HG02571 (cell line): ENCODE measurements around the gene TMEM38A.
"Not testable (repeated sequence)": the region's sequence is repeated elsewhere in the genome, so short reads cannot be mapped to it uniquely, and the experiment has no call there.

Experiments
- ATAC-seq: cut with Tn5 transposase; IDR thresholded peaks from one replicate; pipeline ENCODE4 v1.9.1; 2021; ENCODE audit warnings: mild to moderate bottlenecking, moderate library complexity; ENCODE audit not compliant: unreplicated experiment

Gene TMEM38A

GRCh38 chr19:16631465-16631864 is 29.5 kb upstream of the TMEM38A start:
- ATAC-seq = no peak

DNA sequence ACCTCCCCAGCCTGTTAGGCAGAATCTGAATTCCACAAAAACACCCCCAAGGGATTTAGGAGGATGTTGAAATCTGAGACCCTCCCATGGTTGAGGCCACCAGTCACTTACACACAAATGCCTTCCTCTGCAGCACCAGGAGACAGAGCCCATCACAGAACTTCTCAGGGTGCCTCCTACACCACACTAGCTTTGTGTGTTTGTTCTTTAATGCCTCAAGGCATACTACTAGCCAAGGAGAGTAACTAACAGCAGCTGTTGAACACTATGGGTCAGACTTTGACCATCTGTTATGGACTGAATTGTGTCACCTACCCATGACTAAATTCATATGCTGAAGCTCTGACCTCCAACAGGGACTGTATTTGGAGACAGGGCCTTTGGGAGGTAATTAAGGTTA is 23.4 kb upstream of the TMEM38A start:
- ATAC-seq = no peak

DNA sequence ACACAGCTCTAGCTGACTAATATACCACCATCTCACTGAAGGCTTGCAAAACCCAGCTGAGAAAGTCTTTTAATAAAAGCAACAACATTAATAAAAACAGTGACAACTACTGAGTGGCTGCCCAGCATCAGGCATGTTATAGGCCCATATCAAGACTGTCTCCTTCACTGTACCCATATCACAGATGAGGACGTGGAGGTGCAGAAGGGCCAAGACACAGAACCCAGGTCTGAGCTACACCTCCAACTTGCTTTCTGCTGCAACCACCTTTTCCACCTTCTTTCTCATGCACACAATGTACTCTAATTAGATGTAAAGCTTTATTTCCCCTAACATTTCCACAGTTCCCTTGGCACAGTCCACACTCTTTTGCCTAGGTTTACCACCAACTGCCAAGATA is 22.3 kb upstream of the TMEM38A start:
- no peak for ATAC-seq

GRCh38 chr19:16640951-16641350 is 20.0 kb upstream of the TMEM38A start:
- no peak for ATAC-seq

- no peak for ATAC-seq
Measured at GRCh38 chr19:16641695-16642094, 19.2 kb upstream of the TMEM38A start.

- no peak for ATAC-seq
Measured at GRCh38 chr19:16645140-16645539, 15.8 kb upstream of the TMEM38A start.

DNA sequence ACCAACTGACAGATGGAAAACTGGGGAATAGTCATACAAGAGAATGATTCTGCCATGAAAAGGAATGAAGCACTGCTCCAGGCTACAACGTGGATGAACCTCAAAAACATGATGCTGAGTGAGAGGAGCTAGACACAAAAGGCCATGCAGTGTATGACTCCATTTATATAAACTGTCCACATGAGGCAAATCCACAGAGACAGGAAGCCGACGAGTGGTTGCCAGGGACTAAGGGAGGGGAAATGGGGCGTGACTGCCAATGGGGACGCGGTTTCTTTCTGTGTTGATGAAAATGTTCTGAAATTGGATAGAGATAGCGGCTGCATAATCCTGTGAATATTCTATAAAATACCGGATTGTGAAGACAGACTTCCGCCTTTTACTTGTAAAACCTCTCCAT is 11.2 kb upstream of the TMEM38A start:
- ATAC-seq = no peak

GRCh38 chr19:16650821-16651220 is 10.1 kb upstream of the TMEM38A start:
- no peak for ATAC-seq

DNA sequence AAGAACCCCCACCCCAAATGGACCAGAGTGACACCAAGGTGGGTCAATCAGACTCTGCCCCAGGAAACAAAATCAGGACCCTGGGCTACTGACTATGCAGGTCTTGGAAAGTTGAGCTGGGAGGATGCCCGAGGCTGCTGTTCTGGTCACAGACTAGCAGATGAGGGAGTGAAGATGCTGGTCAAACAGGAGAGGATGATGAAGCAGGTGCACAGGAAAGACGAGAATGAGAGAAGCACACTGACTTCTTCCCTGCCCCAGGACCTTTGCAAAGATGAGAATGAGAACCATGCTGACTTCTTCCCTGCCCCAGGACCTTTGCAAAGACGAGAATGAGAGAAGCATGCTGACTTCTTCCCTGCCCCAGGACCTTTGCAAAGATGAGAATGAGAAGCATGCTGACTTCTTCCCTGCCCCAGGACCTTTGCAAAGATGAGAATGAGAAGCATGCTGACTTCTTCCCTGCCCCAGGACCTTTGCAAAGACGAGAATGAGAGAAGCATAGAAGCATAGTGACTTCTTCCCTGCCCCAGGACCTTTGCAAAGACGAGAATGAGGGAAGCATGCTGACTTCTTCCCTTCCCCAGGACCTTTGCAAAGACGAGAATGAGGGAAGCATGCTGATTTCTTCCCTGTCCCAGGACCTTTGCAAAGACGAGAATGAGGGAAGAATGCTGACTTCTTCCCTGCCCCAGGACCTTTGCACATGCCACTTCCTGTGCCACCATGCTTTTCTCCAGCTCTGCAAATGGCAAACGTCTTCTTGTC is 9.3 kb upstream of the TMEM38A start:
- not testable (repeated sequence) for ATAC-seq

- no peak for ATAC-seq
Measured at GRCh38 chr19:16652854-16653253, 8.1 kb upstream of the TMEM38A start.

DNA sequence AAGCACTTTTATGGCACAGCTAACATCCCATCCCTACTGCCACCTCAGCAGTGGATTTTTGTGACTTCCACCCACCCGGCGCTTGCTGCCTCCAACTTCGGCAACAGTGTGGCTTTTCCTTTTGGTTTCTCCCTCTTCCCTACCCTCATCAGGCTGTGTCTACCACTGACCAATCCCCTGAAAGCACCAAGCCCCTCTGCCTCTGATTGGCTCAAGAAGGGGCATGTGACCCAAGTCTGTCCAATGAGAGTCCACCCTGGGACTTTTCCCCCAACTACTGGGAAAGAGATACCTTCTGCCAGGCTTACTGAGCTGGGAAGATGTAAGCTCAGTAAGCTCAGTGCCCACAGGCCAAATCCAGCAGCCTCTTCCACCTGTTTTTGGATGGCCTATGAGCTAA is 6.8 kb upstream of the TMEM38A start:
- no peak for ATAC-seq

DNA sequence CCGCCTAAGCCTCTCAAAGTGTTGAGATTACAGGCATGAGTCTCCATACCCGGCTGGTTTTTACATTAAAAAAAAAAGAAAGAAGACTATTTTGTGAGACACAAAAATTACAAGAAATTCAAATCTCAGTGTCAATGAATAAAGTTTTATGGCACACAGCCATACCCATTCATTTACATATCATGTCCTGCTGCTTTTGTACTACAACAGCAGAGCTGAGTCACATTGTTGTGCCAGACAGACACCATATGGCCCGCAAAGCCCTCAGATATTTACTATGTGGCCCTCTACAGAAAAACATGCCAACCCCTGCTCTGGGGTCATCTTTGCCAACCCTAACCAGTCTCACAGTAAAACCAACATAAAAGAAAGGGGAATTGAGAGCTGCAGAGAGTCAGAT is 6.3 kb upstream of the TMEM38A start:
- no peak for ATAC-seq

- ATAC-seq = no peak
Measured at GRCh38 chr19:16655727-16656126, 5.2 kb upstream of the TMEM38A start.

GRCh38 chr19:16657384-16657783 is 3.6 kb upstream of the TMEM38A start:
- no peak for ATAC-seq

DNA sequence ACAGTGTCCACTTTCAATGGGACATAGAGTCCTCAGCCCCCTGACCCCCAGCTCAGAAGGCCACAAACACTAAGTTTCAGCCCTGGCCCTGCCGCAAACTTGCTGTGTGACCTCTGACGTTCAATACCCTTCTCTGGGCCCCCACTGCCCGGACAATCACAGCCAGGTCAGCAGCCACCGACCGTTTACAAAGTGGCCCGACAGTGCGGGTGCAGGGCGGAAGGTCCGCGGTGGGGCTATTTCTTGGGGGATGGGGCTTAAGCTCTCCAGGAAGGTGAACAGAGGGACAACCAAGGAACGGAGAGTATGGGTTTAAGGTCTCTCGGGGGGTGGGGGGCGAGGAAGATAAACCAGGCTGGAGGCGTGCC is 1.5 kb upstream of the TMEM38A start:
- no peak for ATAC-seq

DNA sequence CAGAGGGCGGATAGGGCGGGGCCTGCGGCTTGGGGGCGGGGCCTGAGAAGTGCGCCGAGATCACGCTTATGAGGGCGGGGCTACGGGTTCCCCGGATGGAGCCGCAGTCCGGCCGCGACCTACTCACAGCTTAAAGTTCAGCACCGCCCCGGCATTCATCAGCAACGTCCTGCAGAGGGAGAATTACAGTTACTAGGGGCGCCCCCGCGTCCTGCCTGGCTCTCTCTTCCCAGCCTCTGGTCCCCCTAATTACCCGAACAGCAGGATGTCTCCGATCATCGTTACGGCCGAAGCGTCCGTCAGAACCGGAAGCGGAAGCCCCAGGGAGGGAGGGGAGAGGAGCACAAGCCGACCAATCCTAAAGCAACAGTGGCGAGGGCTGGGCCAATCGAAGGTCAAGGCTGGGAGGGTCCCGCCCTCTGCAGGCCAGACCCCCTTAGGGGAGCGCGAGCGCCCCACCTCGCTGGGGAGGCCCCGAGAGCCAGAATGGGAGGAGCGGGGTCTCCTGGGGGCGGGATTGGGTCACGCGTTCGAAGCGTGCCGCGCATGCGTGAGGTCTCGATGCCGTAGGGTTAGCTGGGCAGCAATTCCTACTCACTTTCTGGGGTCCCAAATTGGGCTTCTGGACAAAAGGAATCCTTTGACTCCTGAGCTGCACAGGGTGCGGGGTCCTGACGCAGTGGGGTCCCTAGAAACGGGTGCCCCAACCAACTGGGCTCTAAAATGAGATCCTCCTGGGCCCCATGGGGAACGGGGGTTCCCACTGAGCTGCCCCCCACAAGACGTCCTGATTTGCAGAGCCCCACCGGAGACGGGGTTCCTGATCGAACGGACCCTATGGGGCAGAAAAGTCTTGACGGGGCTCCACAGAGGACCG is 869 bp upstream of the TMEM38A start, which contains the start of gene SMIM7:
SMIM7 (minus strand) TSS at position 313 of the 877 bp plus-strand sequence; CDS start at position 279, 34 bp downstream.
- peak; percentile 85 for ATAC-seq

DNA sequence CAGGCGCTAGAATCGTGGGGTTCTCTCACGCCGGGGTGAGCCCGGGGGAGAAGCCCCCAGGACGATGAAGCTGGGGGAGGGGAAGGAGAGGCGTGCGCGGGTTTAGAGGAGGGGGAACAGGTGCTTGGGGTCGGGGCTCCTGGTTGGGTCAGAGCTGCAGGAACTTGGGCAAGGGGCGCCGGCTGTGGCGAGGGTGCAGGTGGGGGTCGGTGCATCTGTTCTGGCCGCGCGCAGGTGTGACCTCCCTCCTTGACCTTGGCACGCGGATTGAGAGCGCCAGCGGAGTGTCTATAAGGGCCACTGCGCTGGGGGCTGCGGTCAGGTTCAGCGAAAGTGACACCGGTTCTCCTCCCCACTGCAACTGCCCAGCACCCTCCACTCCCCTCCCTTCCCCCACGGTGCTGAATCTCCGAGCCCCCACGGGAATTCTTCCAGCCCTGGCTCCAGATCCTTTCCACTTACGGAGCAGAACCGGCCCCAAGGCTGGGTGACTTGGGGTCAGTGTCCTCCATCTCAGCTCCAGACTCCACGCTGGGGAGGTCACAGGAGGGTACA is 618 bp downstream of the TMEM38A start:
- ATAC-seq = no peak

DNA sequence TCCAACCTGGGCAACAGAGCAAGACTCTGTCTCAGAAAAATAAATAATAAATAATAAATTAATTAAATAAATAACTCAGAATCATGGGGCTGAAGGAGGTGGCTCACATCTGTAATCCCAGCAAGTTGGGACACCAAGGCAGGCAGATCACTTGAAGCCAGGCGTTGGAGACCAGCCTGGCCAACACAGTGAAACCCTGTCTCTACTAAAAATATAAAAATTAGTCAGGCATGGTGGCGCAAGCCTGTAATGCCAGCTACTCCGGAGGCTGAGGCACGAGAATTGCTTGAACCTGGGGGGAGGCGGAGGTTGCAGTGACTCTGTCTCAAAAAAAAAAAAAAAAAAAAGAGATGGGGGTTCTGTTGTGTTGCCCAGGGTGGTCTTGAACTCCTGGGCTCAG is 7.2 kb downstream of the TMEM38A start:
- no peak for ATAC-seq

GRCh38 chr19:16668702-16669101 is 7.8 kb downstream of the TMEM38A start:
- not testable (repeated sequence) for ATAC-seq

DNA sequence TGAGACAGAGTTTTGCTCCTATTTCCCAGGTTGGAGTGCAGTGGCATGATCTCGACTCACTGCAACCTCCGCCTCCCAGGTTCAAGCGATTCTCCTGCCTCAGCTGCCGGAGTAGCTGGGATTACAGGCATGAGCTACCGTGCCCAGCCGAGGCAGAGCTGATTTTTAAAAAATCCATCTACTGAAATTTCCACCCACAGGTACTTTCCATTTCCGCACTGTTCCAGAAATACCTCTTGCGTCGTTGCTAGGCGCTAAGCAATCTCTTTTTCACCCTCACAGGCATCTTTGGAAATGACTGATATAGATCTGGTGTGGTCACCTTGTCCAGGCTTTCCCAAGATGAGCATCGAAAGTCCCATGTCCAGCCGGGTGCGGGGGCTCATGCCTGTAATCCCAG is 9.4 kb downstream of the TMEM38A start:
- no peak for ATAC-seq

DNA sequence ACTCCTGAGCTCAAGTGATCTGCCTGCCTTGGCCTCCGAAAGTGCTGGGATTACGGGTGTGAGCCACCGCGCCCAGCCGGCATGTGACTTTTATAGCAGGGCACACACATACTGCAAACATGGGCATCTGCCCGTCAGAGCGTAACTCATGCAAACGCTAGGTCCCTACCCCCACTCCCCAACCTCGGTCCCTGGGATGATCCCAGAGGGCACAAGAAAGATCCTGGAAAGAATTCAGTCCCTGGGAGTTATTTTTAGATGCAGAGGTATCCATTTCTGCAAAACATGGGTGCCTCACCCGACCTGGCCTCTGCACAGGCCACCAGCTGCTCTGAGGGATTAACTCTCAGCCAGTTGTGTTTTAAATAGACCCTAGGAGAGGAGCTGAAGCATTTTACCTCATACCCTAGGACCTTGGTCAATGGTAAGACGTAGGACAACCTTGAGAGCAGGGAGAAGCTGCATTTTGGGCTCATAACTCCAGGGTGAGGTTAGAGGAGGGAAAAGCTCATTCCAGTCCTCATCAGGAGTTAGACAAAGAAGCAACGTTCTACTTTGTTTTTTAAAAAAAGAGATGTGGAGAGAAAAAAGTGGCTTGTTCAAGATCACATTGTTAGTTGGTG is 10.8 kb downstream of the TMEM38A start:
- no peak for ATAC-seq
